H4 (cell line): ENCODE data around the gene ANKS1B. TPM values are rescaled to one million over a fixed set of nuclear protein-coding genes. Genes with fewer than 3 reads are reported as not detected.

ENCODE experiments used
- DNase-seq: peaks from one replicate; pipeline ENCODE4 v3.0.0-alpha.2; 2015; ENCODE audit warnings: low spot score
- total RNA-seq: library from RNA; depleted of rRNA; stranded (reverse); fragments of >200 nt; shearing (Covaris generic); gene quantifications from 2 replicates; pipeline ENCODE4 v1.2.3, GENCODE V29; 2014

The ANKS1B gene
- total RNA-seq, 1 experiment from 2014 or later, result 1.8 TPM

DNA sequence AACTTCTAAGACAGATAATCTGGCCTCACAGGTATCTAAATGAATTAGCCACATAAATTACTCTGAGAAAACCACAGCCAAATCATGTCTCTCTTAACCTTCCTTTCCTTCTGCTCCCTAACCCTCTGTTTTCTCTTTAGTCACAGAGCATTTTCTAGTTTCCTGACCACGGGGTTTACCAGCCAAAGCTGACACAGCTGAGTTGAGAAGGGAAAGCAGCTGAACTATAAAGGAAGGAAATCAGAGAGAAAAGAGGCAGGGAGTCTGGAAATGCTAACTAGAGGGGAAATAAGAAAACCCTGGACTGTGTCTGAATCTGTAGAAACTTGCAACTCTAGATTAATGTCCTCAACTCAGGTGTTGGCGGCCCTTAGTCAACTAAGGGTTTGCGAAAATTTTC is 24.4 kb downstream of the ANKS1B start:
- peak; percentile 34 for DNase-seq

DNA sequence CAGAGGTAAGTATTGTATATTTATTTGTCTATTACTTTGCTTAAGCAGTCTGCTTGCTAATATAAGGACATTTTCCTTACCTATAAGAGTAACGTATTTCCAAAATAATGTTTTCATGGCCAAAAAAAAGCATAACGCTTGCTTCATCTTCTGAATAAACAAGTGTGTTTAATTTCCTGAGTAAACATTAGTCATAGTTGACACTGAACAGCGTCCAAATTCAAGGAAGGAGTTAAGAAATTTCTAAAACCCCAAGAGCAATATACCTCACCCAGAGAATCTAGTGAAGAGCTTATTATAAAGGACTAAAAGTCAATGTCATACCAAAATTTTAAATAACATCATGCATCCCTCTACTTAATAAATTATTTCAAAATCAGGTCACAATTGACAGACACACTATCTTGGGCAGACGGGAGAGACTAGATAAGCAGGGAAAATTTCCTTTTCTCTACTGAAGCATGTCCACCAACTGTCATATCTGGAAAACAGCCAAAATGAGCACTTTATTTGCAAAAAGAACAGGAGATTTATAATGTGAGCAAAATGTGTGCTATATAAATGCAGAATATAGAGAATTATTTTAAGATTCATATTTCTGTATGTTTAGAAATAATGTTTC is 25.1 kb downstream of the ANKS1B start:
- DNase-seq, result peak; percentile 34

DNA sequence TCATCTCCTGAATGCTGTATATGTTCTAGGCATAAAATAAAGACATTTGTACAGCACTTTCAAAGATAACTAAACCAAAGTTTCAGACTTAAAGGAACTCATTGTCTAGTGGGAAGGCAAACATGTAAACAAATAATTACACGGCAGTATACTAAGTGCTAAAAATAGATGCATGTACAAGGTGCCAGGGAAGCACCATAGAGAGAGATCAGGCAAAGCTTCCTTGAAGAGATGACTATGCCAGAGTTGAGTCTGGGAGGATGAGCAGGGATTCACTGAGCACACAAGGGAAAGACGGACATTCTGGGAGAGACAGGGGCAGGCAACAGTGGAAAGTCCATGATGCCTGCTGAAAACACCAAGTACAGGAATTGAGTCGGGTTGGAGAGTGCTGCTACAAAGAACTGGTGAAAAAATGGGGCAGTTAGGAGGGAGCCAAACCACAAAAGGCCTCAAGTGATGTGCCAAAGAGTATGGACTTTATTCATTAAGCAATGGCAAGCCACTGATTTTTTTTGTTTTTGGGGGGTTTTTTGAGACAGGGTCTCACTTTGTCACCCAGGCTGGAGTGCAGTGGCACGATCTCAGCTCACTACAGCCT is 26.8 kb downstream of the ANKS1B start:
- DNase-seq, result no peak

DNA sequence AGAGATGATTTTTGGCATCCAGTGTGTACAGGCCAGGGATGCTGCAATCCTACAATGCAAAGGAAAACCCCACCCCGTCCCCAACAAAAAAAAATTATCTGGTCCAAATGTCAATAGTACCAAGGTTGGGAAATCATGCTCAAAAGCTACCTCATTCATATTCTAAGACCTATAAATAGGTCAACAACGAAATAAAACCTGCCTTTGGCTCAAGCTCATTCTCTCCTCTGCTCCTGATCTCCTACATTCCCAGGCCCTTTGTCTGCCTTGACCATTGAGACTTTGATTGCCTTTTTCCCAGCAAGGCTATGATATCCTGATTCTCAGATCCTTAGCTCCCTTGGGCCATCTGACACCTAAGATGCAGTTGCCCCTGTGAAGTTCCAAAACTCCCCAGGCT is 30.0 kb downstream of the ANKS1B start:
- DNase-seq, result no peak

DNA sequence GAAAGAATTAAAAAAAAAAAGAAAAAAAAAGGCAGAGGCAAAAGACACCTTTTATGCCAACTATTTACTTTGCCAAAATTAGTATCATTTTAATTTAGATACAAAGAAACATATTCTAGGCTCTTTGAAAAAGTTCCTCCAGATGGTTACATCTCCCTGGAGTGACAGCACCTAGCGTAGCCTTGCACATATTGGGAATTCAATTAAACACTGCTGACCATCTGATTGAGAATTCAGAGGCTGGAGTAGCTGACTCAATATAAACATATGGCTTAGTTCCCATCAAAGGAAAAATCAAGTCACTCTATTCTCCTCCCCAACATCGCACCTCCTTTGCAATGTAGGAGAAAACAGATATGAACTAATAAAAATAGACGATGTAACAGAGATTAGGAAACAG is 36.4 kb downstream of the ANKS1B start:
- no peak for DNase-seq

DNA sequence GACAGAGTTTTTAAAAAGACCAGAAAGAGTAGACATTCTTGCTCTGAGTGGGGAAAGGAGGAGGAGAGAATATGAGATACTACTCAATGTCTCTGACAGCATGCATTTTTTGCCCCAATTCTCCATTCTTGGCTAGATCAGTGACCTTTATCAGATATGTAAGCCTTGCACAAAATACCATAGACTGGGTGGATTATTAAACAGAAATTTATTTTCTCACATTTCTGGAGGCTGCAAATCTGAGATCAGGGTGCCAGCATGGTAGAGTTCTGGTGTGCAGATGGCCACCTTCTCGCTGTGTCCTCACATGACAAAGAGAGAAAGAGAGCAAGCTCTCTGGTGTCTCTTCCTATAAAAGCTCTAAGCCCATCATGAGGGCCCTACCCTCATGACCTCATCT is 38.6 kb downstream of the ANKS1B start:
- DNase-seq, result no peak

DNA sequence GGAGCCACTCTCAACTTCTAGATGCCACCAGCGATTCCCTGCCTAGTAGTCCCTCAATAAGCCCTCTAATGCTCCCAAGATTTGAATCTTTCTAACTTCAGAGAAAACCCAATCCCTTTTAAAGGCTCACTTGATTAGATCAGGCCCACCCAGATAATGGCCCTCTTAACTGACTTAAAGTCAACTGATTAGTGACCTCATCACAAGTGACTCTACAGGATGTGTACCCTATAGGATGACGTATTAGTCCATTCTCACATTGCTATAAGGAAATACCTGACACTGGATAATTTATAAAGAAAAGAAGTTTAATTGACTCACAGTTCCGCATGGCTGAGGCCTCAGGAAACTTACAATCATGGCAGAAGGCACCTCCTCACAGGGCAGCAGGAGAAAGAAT is 49.1 kb downstream of the ANKS1B start:
- no peak for DNase-seq

DNA sequence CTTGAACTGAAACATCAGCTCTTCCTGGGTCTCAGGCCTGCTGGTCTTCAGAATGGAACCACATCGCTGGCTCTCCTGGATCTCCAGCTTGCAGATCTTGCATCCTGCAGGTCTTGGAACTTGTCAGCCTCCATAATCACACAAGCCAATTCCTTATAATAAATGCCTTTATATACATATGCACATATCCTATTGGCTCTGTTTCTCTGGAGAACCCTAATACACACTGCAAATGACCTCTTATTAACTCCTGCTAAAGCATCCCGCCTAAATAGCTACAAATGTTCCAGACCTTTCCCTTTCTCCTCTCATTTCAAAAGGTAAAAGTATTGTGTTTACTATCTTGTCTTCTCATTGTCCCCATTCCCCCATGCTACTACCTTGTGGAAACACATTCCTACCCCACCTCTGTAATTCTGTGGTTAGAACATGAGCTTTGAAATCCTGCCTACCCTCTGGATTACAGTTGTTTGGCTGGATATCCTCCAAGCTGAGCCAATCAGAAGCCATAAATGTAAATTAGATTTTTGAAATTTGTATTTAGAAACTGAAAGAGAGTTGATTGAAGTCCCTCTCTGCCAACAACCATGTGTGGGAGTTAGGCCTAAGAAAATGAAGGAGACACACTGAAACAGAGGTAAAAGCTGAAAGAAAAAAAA is 58.1 kb downstream of the ANKS1B start:
- DNase-seq, result no peak

DNA sequence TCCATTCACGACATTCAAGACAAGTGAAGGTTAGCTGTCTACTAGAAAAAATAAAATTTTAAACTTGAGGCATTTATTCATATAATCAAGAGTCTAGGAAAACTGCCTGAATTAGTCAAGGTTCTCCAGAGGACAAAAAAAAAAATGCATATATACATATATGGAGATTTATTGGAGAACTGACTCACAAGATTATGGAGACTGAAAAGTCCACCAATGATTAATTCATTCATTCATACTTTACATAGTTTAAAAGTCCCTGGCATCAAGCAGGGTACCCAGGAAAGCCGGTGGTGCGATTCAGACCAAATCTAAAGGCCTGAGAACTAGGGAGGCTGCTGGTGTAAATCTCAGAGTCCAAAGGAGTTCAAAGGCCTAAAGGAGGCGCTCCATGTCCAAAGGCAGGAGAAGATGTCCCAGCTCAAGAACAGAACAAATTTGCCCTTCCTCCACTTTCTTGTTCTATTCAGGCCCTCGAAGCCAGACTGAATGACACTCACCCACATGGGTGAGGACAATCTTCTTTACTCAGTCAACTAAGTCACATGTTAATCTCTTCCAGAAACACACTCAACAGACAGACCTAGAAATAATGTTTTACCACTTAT is 64.3 kb downstream of the ANKS1B start:
- no peak for DNase-seq

DNA sequence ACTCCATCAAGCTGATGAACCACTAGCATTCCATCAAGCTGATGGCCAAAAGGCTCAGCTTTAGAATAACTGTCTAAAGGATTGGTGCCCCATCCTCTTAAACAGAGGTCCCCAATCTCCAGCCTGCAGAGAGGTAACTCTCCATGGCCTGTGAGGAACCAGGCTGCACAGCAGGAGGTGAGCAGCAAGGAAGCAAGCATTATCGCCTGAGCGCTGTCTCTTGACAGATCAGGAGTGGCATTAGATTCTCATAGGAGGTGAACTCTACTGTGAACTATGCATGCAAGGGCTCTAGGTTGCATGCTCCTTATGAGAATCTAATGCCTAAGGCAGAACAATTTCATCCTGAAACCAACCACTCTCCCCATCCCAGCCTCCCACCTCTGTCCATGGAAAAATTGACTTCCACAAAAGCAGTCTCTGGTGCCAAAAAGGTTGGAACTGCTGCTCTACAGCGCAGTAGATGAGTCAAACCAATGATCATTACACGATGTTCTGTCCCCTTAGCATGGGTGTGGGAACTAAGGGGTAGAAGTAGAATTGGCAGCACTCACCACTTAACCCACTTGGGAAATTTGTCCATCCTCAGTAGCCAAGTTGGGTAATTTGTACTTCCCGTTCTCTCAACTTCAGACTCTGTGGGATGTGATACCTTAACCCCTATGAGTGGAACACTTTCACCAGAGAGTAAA is 66.9 kb downstream of the ANKS1B start:
- DNase-seq, result no peak

DNA sequence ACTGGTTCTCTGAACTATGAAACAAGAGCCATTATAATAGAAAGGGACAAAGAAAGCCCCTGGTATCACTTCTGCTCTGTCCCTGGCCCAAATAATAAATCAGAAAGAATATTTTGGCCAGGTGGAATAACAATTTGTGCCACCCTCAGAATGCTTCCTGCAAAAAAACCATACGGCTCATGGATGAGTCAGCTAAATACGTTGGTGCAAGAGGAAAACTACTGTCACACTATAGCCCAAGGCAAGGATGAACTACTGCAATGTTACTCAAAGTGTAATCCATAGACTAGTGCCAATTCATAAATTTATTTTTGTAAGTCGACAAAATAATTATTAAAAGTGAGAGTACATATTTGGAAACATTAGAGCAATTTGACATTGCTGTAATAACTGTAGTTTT is 68.2 kb downstream of the ANKS1B start:
- DNase-seq, result peak; percentile 13

DNA sequence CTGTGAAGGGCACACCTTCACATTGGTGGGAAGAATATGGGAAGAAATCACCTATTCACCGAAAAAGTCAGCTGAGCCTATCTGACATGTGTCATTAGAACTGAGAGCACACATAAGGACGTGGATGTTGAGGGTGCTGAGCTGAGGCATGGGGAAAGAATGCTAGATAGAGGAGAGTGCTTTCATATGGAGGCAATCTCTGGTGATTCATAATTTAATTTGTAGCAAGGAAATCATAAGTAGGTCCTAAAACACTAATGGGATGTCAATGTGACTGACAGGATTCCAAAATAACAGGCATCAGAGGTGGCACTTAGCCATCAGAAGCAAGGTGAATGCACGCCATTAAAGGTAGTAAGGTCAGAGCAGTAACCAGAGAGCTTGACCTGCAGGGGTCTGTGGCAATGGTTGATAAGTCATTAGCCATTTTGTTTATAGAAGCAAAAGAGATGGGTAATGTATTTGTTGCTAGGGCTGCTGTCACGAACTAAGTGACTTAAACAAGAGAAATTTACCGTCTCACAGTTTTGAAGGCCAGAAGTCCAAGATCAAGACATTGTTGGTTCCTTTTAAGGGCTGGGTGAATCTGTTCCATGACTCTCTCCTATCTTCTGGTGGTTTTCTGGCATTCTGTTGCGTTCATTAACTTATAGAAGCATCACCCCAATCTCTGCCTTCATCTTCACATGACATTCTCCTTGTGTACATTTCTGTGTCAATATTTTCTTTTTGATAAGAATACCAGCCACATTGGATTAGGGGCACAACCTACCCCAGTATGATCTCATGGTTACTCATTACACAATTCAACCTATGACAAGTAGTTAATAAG is 69.3 kb downstream of the ANKS1B start:
- peak; percentile 13 for DNase-seq

DNA sequence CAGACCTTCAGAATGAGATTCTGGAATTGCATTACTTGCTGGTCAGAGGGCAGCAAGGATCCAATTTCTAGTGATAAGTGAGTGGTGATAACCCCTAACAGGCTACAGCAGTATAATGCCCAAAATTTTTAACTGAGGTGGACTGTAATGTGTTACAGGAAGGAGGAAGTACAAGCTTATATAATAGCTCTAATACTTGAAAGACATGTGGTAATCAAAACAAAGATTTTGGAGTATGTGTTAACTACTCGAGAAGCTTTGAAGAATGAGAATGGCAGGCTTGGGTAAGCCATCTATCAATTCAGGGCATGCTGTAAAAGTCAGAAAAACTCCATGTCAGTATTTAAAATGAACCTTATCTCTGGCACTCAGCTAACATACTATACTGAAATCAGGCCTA is 70.5 kb downstream of the ANKS1B start:
- no peak for DNase-seq

DNA sequence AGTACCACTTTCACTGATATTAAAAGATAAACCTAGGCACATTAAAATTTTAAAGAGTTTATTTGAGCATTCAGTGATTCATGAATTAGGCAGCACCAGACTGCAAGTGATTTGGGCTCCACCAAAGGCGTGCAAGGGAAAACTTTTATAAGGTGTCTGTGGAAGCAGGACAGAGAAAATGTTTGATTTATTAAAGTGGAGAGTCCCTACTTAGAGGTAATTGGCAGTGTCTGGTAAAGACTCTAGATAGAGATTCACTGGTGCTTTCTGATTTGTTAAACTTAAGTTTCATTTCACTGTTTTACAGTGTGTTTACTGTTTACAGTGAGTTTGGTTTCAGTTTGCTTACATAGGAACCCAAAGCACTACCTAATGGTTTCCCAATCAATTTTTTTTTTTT is 72.8 kb downstream of the ANKS1B start:
- DNase-seq, result peak; percentile 63

DNA sequence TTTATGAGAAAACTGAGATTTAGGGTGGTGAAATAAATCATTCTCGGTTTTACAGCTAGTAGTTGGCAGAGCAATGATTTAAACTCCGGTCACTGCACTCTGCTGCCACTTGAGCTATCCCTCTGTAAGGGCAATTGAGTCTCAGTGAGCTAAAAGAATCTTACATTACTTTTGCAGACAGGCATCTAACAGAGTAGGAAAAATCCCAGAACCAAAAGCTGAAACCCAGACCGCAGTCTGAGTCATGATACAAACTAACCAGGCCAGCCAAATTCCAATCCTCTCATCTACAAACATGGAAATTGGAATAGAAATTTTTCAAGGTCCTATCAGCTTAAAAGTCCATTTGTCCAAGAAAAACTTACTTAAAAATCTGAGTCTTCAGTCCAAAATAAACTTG is 73.7 kb downstream of the ANKS1B start:
- peak; percentile 92 for DNase-seq

DNA sequence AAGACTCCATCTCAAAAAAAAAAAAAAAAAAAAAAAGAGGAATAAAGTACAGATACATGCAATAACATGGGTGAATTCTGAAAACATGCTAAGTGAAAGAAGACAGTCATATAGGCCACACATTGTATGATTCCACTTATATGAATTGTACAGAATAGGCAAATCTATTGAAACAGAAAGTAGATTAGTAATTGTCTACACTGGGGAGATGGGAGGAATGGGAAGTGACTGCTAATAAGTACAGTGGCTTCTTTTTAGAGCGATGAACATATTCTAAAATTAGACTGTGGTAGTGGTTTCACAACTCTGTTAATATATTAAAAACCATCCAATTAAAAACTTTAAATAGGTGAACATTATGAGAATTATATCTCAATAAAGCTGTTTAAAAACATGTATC is 74.4 kb downstream of the ANKS1B start:
- DNase-seq, result no peak

DNA sequence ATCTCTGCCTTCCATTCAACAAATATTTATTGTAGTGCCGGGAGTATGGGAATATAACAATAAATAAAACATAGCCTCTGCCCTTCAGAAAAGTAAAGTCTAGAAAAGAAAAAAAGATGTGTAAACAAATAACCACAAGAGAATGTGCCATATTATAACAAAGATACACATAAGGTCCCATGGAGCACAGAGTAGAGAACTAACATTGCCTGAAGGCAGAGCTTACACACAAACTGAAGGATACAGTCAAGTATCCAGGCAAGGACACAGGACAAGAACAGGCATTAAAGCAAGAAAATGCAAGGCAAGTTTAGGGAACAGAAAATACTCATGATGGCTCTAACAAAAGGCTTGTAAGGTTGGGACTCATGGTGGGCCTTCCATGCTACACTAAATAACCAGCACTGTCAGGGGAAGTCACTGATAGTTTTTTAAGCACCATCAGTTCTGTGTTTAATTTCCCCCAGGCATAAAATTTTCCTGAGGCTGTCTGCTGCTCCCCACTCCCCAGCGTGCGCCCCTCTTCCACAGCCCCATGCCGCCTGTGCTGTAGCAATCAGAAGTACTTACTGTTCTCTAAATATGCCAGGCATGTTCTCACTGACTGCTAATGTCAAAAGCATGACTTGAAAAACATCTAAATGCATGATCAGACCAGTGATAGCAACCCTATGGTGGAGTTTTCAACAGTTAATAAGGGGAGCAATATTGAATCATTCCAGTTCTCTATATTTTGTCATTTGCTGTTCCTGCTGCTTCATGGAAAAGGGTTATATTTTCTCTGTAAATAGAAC is 77.8 kb downstream of the ANKS1B start:
- peak; percentile 45 for DNase-seq

DNA sequence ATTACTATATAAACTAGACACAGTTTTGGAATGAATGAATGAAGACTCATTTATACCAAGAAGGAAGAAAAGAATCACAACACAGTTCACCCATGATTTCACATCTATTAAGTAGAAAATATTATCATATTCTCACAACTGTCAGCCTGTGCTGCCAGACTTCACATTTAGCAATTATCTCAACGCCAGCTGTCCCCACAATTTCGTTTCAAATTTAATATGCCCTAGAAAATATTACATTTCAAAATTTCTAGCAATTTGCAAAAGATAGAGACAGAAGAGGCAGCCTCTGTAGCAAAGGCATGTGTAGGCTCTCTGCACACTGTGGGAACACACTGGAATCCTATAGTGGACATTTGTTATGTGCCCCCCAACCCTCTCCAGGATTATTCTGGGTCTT is 83.6 kb downstream of the ANKS1B start:
- no peak for DNase-seq

DNA sequence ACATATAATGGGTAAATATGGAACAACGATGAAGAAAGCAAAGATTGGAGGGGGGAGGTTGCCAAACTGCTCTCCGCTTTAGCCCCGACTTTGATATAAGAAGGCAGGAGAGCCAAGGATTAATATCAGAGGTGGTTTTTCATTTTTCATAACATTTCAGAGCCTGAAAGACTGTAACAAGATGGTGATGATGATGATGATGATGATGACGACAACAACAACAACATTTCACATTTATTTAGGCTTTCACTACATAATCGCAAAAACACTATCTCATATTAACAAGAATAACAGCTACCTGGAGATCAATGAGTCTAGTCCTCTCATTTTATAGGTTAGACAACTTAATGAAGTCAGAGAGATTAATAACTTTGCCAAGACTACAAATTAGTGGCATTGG is 86.1 kb downstream of the ANKS1B start:
- no peak for DNase-seq

DNA sequence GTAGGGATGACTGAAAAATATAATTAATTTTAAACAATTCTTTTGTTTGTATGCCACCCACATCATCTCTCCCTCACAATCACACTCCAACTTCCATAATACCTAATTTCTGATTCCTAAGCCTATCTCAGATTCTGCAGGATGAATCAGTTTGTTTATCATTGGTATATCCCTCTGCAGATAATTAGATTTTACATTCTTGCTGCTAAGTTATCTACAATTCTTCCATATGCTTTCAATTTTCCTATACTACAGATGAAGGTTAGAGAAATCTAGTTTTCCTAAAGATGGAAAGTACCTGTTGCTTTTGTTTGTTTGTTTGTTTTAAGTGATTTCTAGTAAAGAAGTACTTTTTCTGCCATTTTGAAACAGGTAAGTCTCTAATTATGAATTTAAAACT is 105.3 kb downstream of the ANKS1B start:
- no peak for DNase-seq

DNA sequence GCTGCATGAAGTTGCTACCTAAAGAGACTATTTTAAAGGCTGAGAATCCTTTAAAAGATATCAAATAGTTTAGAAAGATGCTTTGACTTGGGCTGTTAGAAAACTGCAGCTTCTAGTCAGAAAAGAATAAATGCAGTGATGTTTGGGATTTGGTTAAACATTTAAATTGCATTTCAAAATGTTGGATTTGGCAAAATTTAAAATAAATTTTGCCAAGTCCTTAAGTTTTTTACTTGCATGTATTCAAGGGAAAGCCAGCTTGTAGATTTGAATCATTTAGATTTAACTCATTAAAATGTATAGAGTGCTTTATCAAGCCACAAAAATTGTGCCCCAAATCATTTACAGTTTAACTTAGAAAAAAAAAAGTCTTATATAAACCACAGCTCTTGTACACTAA is 109.7 kb downstream of the ANKS1B start:
- no peak for DNase-seq
